Islet precursor cell (in vitro differentiated cells): ENCODE data around the gene SLIT3.

Source experiments
- DNase-seq: peaks from one replicate; pipeline ENCODE4 v3.0.0-alpha.2; 2018

SLIT3 gene

GRCh38 chr5:169298193-169298592 lies 2.7 kb downstream of the SLIT3 start:
- no peak for DNase-seq

- DNase-seq = no peak
Observed at GRCh38 chr5:169296419-169297143, 4.4 kb downstream of the SLIT3 start.

DNA sequence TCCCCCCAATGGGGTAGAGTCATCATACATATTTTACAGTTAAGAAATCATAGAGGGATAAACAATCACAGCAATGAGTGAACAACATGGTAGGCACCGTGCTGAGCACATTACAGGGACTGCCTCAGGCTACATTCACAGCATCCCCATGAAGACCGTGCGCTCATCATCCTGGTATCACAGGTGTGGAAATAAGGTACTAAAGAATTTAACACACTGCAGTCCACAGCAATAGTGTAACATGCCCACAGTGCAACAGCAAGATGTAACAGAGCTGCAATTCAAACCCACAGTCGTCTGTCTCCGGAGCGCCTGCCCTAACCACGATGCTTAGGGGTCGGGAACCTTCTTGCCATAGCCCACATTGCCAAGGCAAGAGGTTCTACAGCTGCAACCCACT lies 5.6 kb downstream of the SLIT3 start:
- no peak for DNase-seq

- no peak for DNase-seq
Observed at GRCh38 chr5:169294621-169295020, 6.3 kb downstream of the SLIT3 start.

- no peak for DNase-seq
Observed at GRCh38 chr5:169291877-169292276, 9.1 kb downstream of the SLIT3 start.

GRCh38 chr5:169290895-169291294 lies 10.0 kb downstream of the SLIT3 start:
- no peak for DNase-seq

DNA sequence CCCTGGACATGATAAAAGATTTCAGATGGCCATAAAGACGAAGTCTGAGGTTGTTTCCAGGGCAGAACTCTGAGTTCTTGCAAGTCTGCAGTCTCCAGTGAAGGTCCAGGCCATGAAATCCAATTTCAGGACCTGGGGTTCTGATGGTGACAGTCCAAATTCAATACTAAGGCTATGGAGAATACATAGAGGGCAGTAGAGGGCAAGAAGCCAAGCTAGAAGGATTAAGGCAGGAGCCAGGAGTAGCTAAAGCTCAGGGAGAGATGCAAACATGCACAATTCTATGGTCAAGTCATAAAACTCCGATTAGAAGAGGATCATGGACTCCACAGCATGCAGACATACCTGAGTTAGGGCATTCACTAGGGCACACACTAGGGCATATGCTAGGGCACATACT lies 11.4 kb downstream of the SLIT3 start:
- no peak for DNase-seq

- DNase-seq = no peak
Observed at GRCh38 chr5:169288066-169288930, 12.6 kb downstream of the SLIT3 start.

- no peak for DNase-seq
Observed at GRCh38 chr5:169287529-169287928, 13.4 kb downstream of the SLIT3 start.

- DNase-seq = no peak
Observed at GRCh38 chr5:169286572-169287300, 14.2 kb downstream of the SLIT3 start.

GRCh38 chr5:169283887-169284286 lies 17.1 kb downstream of the SLIT3 start:
- no peak for DNase-seq

GRCh38 chr5:169281625-169282024 lies 19.3 kb downstream of the SLIT3 start:
- no peak for DNase-seq

DNA sequence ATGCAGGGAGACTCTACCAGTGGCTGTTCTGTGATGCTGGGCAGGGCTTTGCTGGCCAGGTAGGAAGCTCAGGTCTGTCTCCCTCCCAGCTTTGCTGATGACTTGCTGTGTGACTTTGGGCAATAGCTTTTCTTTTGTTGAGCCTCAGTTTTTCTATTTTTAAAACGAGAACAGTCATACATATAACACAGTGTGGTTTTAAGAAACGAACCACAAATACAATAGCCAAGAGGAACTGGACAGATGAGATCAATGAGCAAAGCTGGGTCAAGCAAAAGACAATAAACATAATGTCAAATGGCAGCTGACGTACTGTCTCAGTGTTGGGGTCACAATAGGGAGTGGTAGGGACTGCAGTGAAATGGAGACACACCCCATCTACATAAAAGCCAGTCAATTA lies 20.2 kb downstream of the SLIT3 start:
- no peak for DNase-seq

DNA sequence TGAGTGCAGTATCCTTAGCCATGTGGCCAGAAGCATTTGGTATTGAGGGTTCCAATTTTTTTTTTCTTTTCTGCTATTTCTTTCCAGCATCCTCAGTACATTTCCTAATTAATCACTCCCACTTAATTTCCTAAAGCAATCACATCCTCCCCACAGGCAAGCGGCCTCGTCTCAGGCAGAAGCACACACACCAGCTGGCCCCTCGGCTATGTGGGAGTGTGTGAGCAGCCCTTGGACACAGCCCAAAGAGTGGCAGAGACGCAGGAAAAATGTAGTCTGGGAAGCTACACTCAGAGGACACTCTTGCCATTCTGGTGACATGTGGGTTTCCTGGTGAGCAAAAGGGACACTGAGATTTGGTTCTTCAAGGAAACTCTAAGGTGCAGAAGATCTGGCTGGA lies 20.7 kb downstream of the SLIT3 start:
- no peak for DNase-seq

DNA sequence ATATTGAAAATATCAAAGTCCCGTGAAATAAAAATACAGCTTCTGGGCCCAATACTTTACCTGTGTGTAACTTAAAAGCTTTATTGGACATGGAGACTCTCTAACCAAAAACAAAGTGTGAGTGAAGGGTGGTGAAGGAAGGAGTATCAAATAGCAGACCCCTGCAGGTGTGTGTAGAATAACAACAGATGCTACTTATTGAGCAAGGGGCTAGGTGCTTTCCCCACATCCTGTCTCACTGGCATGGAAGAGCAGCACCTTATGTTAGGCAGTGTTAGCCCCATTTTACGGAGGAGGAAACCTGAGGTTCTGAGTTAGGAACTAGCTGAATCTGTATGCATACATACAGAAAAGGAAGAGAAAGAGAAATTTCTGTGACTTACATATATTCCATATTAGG lies 21.8 kb downstream of the SLIT3 start:
- DNase-seq = no peak

DNA sequence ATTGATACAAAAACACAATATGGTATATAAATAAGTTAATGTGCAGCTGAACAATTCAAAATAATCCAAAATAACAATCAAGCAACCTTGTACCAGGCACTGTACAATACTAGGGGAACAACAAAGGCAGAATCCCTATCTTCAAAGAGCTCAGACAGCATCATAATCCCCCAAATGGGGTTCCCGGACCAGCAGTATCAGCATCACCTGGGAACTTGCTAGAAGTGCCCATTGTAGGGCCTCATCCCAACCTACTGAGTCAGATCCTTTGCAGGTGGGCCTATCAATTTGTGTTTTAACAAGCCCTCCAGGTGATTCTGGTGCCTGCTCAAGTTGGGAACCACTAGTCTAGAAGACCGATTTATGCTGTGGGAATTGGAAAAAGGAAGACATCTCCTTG lies 27.1 kb downstream of the SLIT3 start:
- no peak for DNase-seq

DNA sequence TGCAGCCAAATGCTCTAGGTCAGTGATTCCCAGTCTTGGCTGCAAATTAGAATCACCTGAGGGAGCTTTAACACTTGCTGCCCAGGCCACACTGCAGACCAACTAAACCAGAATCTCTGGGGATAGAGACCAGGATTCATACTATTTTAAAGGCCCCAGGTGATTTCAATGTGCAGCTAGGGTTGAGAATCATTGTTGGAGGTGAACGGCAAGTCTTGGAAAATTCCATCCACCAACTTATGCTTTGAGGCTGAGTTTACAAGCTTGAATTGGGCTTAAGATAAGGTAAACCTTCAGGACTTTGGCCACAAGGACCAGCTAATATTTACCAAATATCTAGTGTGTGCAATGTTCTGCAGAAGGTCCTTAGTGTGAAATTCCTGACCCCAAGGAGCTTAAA lies 27.5 kb downstream of the SLIT3 start:
- no peak for DNase-seq

GRCh38 chr5:169272731-169273427 lies 28.1 kb downstream of the SLIT3 start:
- DNase-seq = no peak

DNA sequence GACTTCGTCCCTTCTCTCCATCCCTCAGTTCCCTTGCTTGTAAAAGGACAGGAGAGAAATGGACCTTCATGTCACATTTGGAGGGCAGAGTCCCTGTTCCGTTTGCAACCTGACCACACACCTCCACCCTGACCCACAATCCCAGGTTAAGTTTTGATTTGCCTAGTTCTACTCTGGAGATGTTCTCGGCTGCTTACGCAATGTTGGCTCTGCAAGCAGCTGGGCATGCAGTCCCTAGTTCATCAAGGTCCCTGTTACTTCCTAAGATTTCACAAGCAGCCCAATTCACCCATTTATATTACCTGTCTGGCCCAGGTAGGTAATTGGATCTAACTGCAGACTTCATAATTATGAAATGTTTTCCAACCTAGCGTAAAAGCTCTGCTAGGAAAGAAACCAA lies 28.8 kb downstream of the SLIT3 start:
- no peak for DNase-seq

DNA sequence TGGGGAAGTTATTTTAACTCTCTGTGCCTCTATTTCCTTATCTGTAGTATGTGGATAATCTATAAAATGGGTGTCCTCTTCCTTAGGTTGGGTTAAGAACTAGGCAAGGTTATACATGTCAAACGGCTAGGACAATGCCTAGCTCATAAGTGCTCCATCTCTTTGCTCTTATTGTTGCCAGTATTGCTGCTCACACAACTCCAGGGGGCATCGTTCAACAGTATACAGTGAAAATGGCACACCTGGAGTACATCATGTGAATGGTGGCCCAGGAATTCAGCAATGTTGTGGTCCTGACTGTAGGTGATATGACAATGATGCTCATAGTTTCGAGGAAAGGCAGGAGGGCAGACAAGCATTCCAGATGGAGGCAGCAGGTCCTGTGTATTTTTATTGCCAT lies 30.1 kb downstream of the SLIT3 start:
- DNase-seq = no peak

DNA sequence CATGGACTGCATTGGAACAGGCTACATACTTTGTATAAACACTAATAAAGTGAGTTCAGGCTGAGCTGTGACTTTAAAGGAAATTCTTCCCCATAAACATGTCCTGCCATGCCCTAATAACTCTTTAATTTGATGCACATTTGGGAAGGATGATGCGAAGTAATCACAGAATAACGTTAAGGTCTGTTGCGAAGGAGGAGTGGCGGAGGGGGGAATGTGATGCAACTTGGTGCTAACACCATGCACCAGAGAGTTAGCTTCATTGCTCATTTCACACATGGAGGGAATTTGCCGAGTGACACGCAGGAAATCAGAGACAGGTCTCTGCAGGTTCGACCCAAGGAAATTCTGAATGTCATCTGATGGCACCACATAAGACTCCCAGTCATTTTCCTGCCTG lies 32.9 kb downstream of the SLIT3 start:
- no peak for DNase-seq

DNA sequence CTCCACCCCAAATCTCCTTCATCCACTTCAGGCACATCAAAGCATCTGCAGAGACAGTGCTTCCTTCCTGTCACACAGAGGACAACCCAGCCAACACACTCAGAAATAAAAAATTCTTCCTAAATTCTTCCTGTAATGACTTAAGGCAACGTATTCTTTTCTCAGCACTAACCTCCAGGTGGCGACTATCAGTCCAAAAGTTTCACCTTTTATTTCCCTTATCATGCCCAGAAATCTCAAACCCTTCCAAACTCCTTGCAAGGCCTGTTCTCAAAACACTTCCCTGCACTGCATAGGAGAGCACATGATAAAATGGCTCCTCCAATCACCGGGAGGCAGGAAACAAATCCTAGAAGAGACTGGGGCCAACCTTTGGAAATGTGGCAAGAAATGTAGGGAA lies 35.1 kb downstream of the SLIT3 start:
- no peak for DNase-seq

GRCh38 chr5:169263591-169263990 lies 37.3 kb downstream of the SLIT3 start:
- no peak for DNase-seq
